PC-3 (cell line): ENCODE results near the gene LMBRD2.

ENCODE experiments used
- CTCF ChIP-seq: fragments of 300-600 bp; sonication (generic); conservative IDR thresholded peaks from 2 replicates; pipeline ENCODE4 v1.5.1; 2017; ENCODE audit warnings: antibody characterized with exemption, low read depth, mild to moderate bottlenecking, low read length
- EZH2phosphoT487 ChIP-seq: fragments of 300-600 bp; sonication (generic); IDR thresholded peaks from 2 replicates; pipeline ENCODE4 v1.6.1; 2018; ENCODE audit warnings: mild to moderate bottlenecking, antibody characterized with exemption, low read length, borderline replicate concordance

DNA sequence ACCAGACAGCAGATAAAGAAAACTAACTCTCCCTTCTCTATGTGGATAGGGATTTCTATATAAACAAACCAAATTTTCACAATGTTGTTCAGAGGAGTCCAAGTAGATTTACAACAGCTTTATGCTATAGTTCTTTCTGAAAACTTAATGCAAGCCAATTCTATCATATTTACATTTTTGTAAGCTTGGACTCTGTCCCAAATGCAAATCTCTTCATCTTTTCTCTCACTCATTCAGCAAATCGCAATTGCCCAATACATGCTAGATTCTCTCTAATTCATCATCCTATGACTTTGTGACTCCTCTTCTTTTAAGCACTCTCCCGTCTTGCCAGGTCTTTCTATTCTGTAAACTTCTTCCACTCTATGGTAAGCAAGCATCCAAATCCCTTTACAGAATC lies 45.9 kb downstream of the LMBRD2 start:
- TF ChIP-seq CTCF: no peak
- TF ChIP-seq EZH2phosphoT487: no peak
